ENCODE measurements around the gene VKORC1.

Gene VKORC1

DNA sequence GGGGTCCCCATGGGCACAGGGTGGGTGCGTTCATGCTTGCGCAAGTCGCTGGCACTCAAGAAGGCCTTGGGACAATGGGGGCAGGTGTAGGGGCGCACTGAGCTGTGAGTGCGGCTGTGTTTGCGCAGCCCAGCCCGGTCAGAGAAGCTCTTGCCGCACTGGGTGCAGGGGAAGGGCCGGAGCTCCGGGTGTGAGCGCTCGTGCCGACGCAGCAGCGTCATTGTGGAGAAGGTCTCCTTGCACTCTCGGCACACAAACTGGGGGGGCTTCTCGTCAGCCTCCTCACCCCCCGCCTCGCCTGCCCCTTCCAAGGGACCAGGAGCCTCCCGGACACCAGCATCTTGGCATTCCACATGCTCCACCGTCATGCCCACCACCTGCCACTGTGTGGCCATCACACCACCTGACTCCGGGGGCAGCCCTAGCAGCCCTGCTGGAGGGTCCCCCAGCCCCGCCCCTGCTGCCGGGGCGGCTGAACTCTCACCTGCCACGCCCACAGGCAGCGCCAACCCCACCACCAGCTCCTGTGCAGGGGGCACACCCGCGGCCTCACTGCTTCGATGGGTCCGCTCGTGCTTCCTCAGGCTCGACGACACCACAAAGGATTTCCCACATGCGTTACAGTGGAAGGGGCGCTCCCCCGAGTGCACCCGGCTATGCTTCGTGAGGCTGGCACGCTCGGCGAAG is 33.3 kb downstream of the VKORC1 start:
- no peak for FAIRE-seq

DNA sequence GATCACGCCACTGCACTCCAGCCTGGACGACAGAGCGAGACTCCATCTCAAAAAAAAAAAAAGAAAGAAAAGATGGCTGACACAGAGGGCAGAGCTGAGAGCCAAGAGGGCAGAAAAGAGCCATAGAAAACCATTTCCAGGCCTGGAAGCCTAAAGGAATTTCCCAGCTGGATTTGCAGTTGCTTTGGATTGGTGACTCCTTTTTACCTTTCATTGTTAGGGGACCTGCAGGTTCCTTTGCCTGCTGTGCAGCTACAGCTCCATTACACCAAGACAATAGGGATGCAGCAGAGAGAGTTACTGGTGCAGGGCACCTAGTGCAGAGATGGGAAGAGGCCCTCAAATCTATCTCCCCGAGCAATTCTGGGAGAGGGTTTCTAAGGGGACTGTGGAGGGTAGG is 39.0 kb downstream of the VKORC1 start:
- no peak for FAIRE-seq

GRCh38 chr16:31052114-31052513 is 42.5 kb downstream of the VKORC1 start:
- no peak for FAIRE-seq

GRCh38 chr16:31050280-31051030 is 44.1 kb downstream of the VKORC1 start:
- no peak for FAIRE-seq

GRCh38 chr16:31043898-31044481 is 50.6 kb downstream of the VKORC1 start:
- no peak for FAIRE-seq

- no peak for FAIRE-seq
These were observed 51.2 kb downstream of the VKORC1 start for GRCh38 chr16:31043352-31043751.

DNA sequence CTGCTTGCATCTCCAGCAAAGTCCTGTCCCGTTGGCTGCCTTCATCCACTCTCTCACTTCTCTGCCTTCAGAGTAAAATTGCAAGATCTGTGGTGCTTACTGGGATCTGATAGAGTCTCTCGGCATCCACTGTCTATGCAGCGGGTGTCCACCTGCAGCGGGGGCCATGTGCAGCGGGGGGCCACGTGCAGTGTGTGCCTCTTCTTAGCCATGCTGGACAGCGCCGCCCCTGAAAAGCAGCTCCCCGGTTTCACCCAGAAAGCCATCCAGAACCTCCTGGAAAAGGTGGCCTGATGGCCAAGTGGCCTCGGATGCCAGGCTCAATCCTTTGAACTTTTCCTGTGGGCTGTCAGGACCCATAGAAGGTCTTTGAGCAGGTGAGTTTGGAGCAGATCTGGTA is 51.7 kb downstream of the VKORC1 start:
- FAIRE-seq: no peak

All from A204.1 (cell line).